ENCODE results near the gene CEACAM7.

The CEACAM7 gene

DNA sequence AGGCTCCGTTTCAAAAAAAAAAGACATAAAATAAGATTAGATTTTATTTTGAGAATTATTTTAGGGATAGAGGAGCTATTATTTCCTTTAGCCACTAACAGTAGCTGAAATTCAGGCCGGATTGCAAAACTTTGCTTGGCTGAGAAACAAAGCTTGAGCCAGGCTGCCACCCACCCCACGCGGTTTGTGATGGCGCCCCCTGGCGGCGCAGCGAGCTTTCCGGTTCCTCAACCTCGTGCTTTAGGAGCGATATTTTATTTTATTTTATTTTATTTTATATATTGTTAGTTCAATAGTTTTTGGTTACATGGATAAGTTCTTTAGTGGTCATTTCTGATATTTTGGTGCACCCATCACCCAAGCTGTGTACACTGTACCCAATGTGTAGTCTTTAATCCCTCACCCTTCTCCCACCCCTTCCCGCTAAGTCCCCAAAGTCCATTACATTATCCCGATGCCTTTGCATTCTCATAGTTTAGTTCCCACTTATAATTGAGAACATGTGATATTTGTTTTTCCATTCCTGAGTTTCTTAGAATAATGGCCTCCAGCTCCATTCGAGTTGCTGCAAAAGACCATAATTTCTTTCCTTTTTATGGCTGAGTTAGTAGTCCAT, 41.4 kb downstream of the CEACAM7 start:
- no peak for DNase-seq

- no peak for DNase-seq
These were observed 46.1 kb downstream of the CEACAM7 start for GRCh38 chr19:41641879-41642485.

DNA sequence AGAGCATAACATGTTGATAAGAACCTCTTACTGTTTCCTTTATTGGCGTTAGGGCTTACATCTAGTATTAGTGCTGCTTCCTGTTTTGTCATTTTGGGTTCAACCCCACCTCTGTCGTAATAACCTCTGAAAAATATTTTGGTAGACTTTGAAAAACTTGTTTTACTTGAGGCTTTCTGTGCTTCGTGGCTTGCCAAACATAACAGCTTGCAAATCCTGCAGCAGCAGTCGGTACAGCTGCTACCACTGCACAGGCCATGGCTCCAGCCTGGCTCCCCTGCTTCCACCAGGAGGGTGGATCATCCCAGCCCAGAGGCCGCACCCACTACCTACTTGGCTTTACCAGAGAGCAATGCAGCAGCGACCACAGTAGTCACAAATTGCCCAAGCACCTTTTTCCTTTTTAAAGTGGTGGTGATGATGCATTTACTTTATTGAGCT, 49.4 kb downstream of the CEACAM7 start:
- no peak for DNase-seq

DNA sequence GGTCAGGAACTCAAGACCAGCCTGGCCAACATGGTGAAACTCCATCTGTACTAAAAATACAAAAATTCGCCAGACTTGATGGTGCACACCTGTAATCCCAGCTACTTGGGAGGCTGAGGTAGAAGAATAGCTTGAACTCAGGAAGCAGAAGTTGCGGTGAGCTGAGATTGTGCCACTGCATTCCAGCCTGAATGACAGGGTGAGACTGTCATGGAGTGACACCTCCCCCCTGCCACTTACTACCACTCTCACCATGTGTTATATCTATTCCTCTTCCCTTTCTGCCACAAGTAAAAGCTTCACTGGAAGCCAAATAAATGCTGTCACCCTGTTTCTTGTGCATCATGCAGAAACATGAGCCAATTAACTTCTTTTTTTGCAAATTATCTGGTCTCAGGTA, 50.6 kb downstream of the CEACAM7 start:
- no peak for DNase-seq

GRCh38 chr19:41627966-41628675, 59.9 kb downstream of the CEACAM7 start:
- no peak for DNase-seq

DNA sequence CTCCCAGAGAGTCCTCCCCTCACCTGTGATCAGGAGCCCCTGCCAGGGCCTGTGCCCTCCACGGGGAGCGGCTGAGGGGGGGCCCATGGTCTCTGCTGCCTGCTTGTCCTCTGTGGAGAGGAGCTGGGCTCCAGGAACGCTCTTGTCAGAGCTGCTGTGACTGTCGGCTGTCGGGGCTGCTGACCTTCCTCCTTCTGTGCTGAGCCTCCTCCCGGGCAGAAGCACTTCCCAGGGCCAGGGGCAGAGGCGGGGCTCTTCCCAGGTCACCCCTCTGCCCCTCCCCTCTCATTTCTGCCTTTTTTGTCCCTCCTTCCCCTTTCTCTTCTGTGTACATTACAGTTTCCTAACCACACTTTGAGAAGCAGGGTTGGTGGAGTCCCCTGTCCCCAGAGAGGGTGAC, 61.2 kb downstream of the CEACAM7 start, which contains the start of gene CEACAM4:
Gene CEACAM4, minus strand, starts transcription at position 198 of the 400 bp plus-strand sequence. Its CDS starts 111 bp downstream, at position 87.
- DNase-seq, result no peak

- no peak for DNase-seq
These were observed 61.8 kb downstream of the CEACAM7 start for GRCh38 chr19:41626278-41626677.

GRCh38 chr19:41624937-41625336, 63.1 kb downstream of the CEACAM7 start:
- DNase-seq, result no peak

GRCh38 chr19:41624515-41624914, 63.6 kb downstream of the CEACAM7 start:
- no peak for DNase-seq

DNA sequence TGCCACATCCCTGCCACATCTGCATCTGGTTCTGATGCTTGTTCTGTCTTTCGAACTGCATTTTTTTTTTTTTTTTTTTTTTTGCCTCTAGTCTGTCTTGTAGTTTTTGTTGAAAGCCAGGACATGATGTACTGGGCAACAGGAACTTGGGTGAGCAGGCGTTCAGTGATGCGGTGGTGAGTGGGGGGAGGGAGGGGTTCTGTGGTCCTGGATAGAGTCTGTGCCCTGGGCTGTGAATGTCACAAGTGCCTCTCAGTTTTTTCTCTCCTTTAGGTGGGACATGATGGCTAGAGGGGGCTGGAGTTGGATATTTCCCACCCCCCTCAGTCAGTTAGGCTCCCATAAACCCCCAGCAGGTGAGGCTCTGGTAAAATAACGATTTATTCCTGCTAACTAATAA, 64.7 kb downstream of the CEACAM7 start:
- no peak for DNase-seq
